Measurements from ENCODE around the gene SLC25A11. TPM values are rescaled to one million over a fixed set of nuclear protein-coding genes. Genes with fewer than 3 reads are reported as not detected.

Gene SLC25A11
- total RNA-seq, 1 experiment from 2014 or later = 58.8 TPM

DNA sequence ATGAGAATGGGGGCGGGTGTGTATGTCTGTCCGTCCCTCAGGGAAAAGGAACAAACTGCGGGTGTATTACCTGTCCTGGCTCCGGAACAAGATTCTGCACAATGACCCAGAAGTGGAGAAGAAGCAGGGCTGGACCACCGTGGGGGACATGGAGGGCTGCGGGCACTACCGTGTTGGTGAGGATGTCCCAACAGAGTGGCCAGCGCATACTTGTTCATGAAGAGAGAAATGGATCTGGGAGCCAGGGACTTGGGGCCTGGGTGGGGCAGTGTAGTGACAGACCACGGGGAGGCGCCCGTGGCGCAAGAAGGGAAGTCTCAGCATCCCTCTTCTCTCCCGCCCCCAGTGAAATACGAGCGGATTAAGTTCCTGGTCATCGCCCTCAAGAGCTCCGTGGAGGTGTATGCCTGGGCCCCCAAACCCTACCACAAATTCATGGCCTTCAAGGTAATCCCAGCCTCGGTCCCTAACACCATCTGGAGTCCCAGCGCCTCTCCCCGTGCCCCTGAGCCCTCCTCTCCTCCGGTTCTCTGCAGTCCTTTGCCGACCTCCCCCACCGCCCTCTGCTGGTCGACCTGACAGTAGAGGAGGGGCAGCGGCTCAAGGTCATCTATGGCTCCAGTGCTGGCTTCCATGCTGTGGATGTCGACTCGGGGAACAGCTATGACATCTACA lies 44.1 kb downstream of the SLC25A11 start:
- DNase-seq (ENCODE audit: low spot score) = no peak

GRCh38 chr17:4895121-4895520 lies 44.7 kb downstream of the SLC25A11 start:
- no peak for DNase-seq (ENCODE audit: low spot score)

DNA sequence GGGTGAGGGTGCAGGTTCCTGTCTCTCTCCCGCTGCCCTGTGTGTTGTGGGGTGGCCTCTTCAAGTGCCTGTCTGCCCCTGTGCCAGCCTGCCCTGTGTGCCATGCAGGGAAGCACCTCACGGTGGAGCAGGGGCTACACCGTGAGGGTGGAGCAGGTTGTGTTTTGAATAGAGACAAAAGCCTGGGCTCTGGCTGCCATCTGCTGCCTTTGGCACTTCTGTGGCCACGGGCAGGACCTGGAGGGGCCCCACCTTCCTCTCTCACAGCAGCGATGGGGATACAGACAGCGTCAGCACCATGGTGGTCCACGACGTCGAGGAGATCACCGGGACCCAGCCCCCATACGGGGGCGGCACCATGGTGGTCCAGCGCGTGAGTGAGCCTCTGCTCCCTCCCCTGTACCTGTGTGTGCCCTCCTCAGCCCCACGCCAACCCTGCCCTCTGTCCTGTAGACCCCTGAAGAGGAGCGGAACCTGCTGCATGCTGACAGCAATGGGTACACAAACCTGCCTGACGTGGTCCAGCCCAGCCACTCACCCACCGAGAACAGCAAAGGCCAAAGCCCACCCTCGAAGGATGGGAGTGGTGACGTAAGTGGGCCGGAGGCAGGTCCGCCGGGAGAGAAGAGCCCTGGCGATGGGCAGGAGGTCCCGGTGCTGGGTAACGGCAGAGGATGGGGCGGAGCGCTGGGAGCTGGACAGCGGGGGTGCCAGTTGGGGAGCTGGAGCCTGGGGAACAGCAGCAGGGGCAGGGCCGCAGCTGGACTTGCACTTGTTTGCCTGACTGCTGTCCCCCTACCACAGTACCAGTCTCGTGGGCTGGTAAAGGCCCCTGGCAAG lies 45.9 kb downstream of the SLC25A11 start:
- DNase-seq (ENCODE audit: low spot score) = no peak

DNA sequence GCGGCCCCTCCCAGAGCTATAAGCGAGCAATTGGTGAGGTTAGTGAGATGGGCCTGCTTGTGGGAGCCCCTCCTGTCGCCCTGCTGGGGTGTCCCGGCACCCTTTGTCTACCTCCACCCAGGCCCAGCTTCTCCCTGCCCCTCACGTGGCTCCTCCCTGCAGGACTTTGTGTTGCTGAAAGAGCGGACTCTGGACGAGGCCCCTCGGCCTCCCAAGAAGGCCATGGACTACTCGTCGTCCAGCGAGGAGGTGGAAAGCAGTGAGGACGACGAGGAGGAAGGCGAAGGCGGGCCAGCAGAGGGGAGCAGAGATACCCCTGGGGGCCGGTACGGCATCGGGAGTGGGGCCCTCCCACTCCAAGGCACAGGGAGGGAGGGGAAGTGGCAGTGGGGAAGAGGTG lies 46.6 kb downstream of the SLC25A11 start:
- DNase-seq (ENCODE audit: low spot score) = no peak

DNA sequence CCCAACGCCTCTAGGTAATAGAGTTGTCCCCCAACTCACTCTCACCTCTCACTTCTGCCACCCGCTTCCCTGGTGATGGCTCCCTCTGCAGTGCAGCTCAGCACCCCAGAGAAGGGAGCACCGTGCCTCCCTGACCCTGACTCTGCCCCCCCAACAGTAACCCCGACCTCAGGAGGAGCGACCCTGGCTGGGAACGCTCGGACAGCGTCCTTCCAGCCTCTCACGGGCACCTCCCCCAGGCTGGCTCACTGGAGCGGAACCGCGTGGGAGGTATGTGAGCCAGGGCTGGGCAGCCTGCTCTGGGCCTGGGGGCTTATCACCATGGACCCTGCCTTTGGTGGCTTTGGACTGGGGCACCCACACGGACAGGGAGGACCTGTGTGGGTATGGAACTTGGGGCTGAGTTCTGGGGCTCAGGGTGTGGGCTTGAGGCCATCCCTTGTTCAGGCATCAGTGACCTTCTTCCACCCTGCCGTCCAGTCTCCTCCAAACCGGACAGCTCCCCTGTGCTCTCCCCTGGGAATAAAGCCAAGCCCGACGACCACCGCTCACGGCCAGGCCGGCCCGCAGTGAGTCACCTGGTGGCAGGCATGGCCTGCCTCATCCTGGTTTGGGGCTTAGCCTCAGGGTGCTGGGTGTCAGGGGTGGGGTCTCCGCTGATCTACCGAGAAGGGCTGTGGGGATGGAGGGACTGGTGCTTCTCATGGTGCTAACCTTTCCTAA lies 47.2 kb downstream of the SLC25A11 start:
- no peak for DNase-seq (ENCODE audit: low spot score)

DNA sequence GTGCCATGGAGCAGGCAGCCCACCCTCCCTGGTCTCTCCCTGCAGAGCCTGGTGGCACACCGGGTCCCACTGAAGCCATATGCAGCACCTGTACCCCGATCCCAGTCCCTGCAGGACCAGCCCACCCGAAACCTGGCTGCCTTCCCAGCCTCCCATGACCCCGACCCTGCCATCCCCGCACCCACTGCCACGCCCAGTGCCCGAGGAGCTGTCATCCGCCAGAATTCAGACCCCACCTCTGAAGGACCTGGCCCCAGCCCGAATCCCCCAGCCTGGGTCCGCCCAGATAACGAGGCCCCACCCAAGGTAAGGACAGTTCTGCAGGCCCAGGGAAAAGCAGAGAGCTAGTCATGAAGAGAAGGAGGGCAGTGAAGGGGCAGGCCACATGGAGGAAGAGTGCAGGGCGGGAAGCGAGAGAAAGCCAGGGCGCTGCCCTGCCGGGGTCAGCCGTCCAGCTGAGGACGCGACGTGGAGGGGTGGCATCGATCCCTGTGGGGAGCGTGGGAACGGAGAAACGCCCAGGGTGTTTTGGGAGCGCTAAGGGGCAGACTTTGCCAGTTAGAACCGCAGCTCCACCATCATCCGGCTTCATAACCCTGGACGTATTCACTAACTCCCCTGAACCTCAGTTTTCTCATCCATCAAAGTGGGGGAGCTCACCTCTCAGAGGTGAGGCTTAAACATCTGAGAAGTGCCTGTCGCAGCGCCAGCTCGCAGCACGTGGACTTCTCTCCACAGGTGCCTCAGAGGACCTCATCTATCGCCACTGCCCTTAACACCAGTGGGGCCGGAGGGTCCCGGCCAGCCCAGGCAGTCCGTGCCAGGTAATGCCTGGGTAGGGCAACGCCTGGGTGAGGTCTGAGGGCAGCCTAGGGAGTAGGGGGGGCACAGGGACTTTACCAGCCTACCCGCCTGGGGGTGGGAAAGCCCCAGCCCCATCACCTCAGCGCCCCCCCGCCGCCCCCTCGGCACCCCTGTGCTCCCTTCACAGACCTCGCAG lies 48.1 kb downstream of the SLC25A11 start:
- DNase-seq (ENCODE audit: low spot score) = no peak

DNA sequence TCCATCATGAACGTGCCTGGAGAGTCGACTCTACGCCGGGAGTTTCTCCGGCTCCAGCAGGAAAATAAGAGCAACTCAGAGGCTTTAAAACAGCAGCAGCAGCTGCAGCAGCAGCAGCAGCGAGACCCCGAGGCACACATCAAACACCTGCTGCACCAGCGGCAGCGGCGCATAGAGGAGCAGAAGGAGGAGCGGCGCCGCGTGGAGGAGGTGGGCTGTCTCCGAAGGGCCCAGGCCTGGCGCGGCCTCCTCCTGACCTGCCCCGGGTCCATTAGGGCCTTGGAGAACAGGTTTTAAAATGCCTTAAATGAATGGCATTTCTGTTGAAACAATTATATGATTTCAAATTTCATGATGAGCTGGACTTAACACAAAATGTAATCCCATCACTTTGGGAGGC lies 52.3 kb downstream of the SLC25A11 start:
- DNase-seq (ENCODE audit: low spot score) = no peak

Small RNAs within 50 kb of the gene (small RNA-seq; reads per million reads assigned to genes)
- gene MIR6864 = not detected
- not detected for gene MIR6865

Other genes with a start within 250 kb of the SLC25A11 start
- gene PELP1, start 235.9 kb downstream of the SLC25A11 start, total RNA-seq (2014; rRNA removed; shearing (Covaris generic)) = 23.7 and 29.3 TPM in 2 replicates
- 30.4 and 32.3 TPM in 2 replicates for gene ARRB2, start 229.4 kb downstream of the SLC25A11 start, total RNA-seq (2014; rRNA removed; shearing (Covaris generic))
- 27.8 and 35.0 TPM in 2 replicates for gene MED11, start 208.6 kb downstream of the SLC25A11 start, total RNA-seq (2014; rRNA removed; shearing (Covaris generic))
- gene ZMYND15, start 200.2 kb downstream of the SLC25A11 start, total RNA-seq (2014; rRNA removed; shearing (Covaris generic)) = 0.18 and 0.86 TPM in 2 replicates
- gene CXCL16, start 200.1 kb downstream of the SLC25A11 start, total RNA-seq (2014; rRNA removed; shearing (Covaris generic)) = 11.5 and 12.7 TPM in 2 replicates
- gene TM4SF5, start 168.2 kb downstream of the SLC25A11 start, total RNA-seq (2014; rRNA removed; shearing (Covaris generic)) = 0.44 and 0.61 TPM in 2 replicates
- 0.58 TPM in 1 of 2 replicates, not detected in the other for gene VMO1, start 153.7 kb downstream of the SLC25A11 start, total RNA-seq (2014; rRNA removed; shearing (Covaris generic))
- not detected in 2 replicates for gene GLTPD2, start 151.1 kb downstream of the SLC25A11 start, total RNA-seq (2014; rRNA removed; shearing (Covaris generic))
- gene PSMB6, start 143.9 kb downstream of the SLC25A11 start, total RNA-seq (2014; rRNA removed; shearing (Covaris generic)) = 242 and 261 TPM in 2 replicates
- 6.9 and 10.9 TPM in 2 replicates for gene PLD2, start 132.9 kb downstream of the SLC25A11 start, total RNA-seq (2014; rRNA removed; shearing (Covaris generic))
- 61.7 and 76.1 TPM in 2 replicates for gene MINK1, start 106.7 kb downstream of the SLC25A11 start, total RNA-seq (2014; rRNA removed; shearing (Covaris generic))
- gene C17orf107, start 40.5 kb downstream of the SLC25A11 start, total RNA-seq (2014; rRNA removed; shearing (Covaris generic)) = 0.97 and 1.4 TPM in 2 replicates
- not detected in 2 replicates for gene CHRNE, start 36.9 kb downstream of the SLC25A11 start, total RNA-seq (2014; rRNA removed; shearing (Covaris generic))
- not detected in 2 replicates for gene GP1BA, start 7.8 kb downstream of the SLC25A11 start, total RNA-seq (2014; rRNA removed; shearing (Covaris generic))
- gene RNF167, start 222 bp upstream of the SLC25A11 start, total RNA-seq (2014; rRNA removed; shearing (Covaris generic)) = 51.1 and 62.9 TPM in 2 replicates
- 2,317 and 2,656 TPM in 2 replicates for gene PFN1, start 8.5 kb upstream of the SLC25A11 start, total RNA-seq (2014; rRNA removed; shearing (Covaris generic))
- 2.8 and 4.7 TPM in 2 replicates for gene ENO3, start 11.1 kb upstream of the SLC25A11 start, total RNA-seq (2014; rRNA removed; shearing (Covaris generic))
- gene SPAG7, start 27.8 kb upstream of the SLC25A11 start, total RNA-seq (2014; rRNA removed; shearing (Covaris generic)) = 20.0 and 25.7 TPM in 2 replicates
- gene CAMTA2, start 47.6 kb upstream of the SLC25A11 start, total RNA-seq (2014; rRNA removed; shearing (Covaris generic)) = 3.2 and 7.3 TPM in 2 replicates
- gene INCA1, start 57.5 kb upstream of the SLC25A11 start, total RNA-seq (2014; rRNA removed; shearing (Covaris generic)) = 0.13 and 0.81 TPM in 2 replicates
- gene KIF1C, start 57.9 kb upstream of the SLC25A11 start, total RNA-seq (2014; rRNA removed; shearing (Covaris generic)) = 75.3 and 83.6 TPM in 2 replicates
- not detected in 2 replicates for gene SLC52A1, start 95.4 kb upstream of the SLC25A11 start, total RNA-seq (2014; rRNA removed; shearing (Covaris generic))
- gene ZFP3, start 138.4 kb upstream of the SLC25A11 start, total RNA-seq (2014; rRNA removed; shearing (Covaris generic)) = under 0.01 TPM in 1 of 2 replicates, not detected in the other
- 9.4 and 9.6 TPM in 2 replicates for gene ZNF232, start 171.8 kb upstream of the SLC25A11 start, total RNA-seq (2014; rRNA removed; shearing (Covaris generic))
- gene USP6, start 176.0 kb upstream of the SLC25A11 start, total RNA-seq (2014; rRNA removed; shearing (Covaris generic)) = not detected in 2 replicates

Measured in HT-29 (cell line).